Measurements from ENCODE around the gene HSPA9.
"Not testable (repeated sequence)": the region's sequence is repeated elsewhere in the genome, so short reads cannot be mapped to it uniquely, and the experiment has no call there.

Gene HSPA9

GRCh38 chr5:138514021-138514420, 61.2 kb downstream of the HSPA9 start:
- no peaks in the 10 kb centered on the region for H3K27me3 ChIP-seq
- H3K4me1 ChIP-seq (ENCODE audit: control insufficient read depth in 1 of 2, insufficient read depth in 1 of 2, low read depth in 1 of 2, low read length in 1 of 2), result peaks cover 0 to 2% of the 10 kb centered on the region in 2 experiments
- H3K4me3 ChIP-seq (ENCODE audit: low read depth in 1 of 2, low read length in 1 of 2), result no peak overlapping the region
- H3K9me3 ChIP-seq, result no peaks in the 10 kb centered on the region
- H3K36me3 ChIP-seq, result peaks cover 96% of the 10 kb centered on the region
- no peak for TF ChIP-seq CTCF (IDR thresholded peaks at IDR 0.05)
- no peak overlapping the region for H3K27ac ChIP-seq

GRCh38 chr5:138508958-138509357, 66.2 kb downstream of the HSPA9 start:
- TF ChIP-seq CTCF (IDR thresholded peaks at IDR 0.05), result no peak
- Histone ChIP-seq H3K36me3 (peaks cover 82% of the 10 kb centered on the region), H3K4me1 (ENCODE audit: control insufficient read depth in 1 of 2, insufficient read depth in 1 of 2, low read depth in 1 of 2, low read length in 1 of 2) (peaks cover 0 to 4% of the 10 kb centered on the region in 2 experiments), H3K4me3 (ENCODE audit: low read depth in 1 of 2, low read length in 1 of 2) (no peak overlapping the region), H3K27me3 (no peaks in the 10 kb centered on the region), H3K27ac (peak overlapping the region; percentile 0), H3K9me3 (no peaks in the 10 kb centered on the region)

GRCh38 chr5:138507485-138507884, 67.7 kb downstream of the HSPA9 start:
- H3K27ac ChIP-seq, result peak overlapping the region; percentile 33
- not testable (repeated sequence) for H3K9me3 ChIP-seq; H3K4me3 ChIP-seq (ENCODE audit: low read depth in 1 of 2, low read length in 1 of 2); H3K4me1 ChIP-seq (ENCODE audit: control insufficient read depth in 1 of 2, insufficient read depth in 1 of 2, low read depth in 1 of 2, low read length in 1 of 2); H3K27me3 ChIP-seq
- peaks cover 67% of the 10 kb centered on the region for H3K36me3 ChIP-seq

GRCh38 chr5:138506370-138507306, 68.6 kb downstream of the HSPA9 start:
- no peak overlapping the region for H3K27ac ChIP-seq
- peaks cover 62% of the 10 kb centered on the region for H3K36me3 ChIP-seq
- TF ChIP-seq CTCF (IDR thresholded peaks at IDR 0.05), result no peak
- H3K9me3 ChIP-seq, result no peaks in the 10 kb centered on the region
- no peaks in the 10 kb centered on the region for H3K27me3 ChIP-seq
- no peak overlapping the region for H3K4me3 ChIP-seq (ENCODE audit: low read depth in 1 of 2, low read length in 1 of 2)
- peaks cover 0 to 4% of the 10 kb centered on the region in 2 experiments for H3K4me1 ChIP-seq (ENCODE audit: control insufficient read depth in 1 of 2, insufficient read depth in 1 of 2, low read depth in 1 of 2, low read length in 1 of 2)

- peaks cover 44% of the 10 kb centered on the region for H3K36me3 ChIP-seq
- H3K4me1 ChIP-seq (ENCODE audit: control insufficient read depth in 1 of 2, insufficient read depth in 1 of 2, low read depth in 1 of 2, low read length in 1 of 2), result peaks cover 0 to 4% of the 10 kb centered on the region in 2 experiments
- no peaks in the 10 kb centered on the region for H3K9me3 ChIP-seq
- no peak overlapping the region for H3K4me3 ChIP-seq (ENCODE audit: low read depth in 1 of 2, low read length in 1 of 2)
- TF ChIP-seq CTCF (IDR thresholded peaks at IDR 0.05), result no peak
- no peaks in the 10 kb centered on the region for H3K27me3 ChIP-seq
- no peak overlapping the region for H3K27ac ChIP-seq
Measured at GRCh38 chr5:138504799-138505198, 70.4 kb downstream of the HSPA9 start.

All from neutrophil (primary cell).